WTC11 (cell line): ENCODE results near the gene ROBO4. TPM values are rescaled to one million over a fixed set of nuclear protein-coding genes. Genes with fewer than 3 reads are reported as not detected.

Experiments
- ATAC-seq: fragments of 200-7000 bp; cut with Tn5 transposase; 2 replicates; pipeline ENCODE4 v1.10.0; 2021; ENCODE audit warnings: mild to moderate bottlenecking, moderate library complexity
- CTCF ChIA-PET: fragments of 300-600 bp; sonication (Branson Sonifier 250); formaldehyde crosslinking; loops from one replicate; lab custom pipeline; 2021; ENCODE audit warnings: antibody characterized with exemption; lab: Charles Lee
- POLR2A ChIA-PET: fragments of 350-600 bp; sonication (Branson Sonifier 250); formaldehyde crosslinking; loops from one replicate; lab custom pipeline; 2021; ENCODE audit warnings: antibody characterized with exemption; lab: Charles Lee
- DNase-seq: peaks from one replicate; pipeline ENCODE4 v3.0.0; 2021; ENCODE audit warnings: low spot score
- H3K27ac Mint-ChIP-seq: 2 replicates; pipeline ENCODE4 v1.8.0; 2021; ENCODE audit warnings: mixed read lengths
- H3K27me3 Mint-ChIP-seq: 2 replicates; pipeline ENCODE4 v1.8.0; 2021; ENCODE audit warnings: low read depth, mild to moderate bottlenecking, moderate library complexity, mixed read lengths
- H3K36me3 Mint-ChIP-seq: 2 replicates; pipeline ENCODE4 v1.8.0; 2021; ENCODE audit warnings: mixed read lengths
- H3K4me1 Mint-ChIP-seq: 2 replicates; pipeline ENCODE4 v1.8.0; 2022; ENCODE audit warnings: mixed read lengths
- H3K4me3 Mint-ChIP-seq: 2 replicates; pipeline ENCODE4 v1.8.0; 2021; ENCODE audit warnings: mild to moderate bottlenecking, moderate library complexity, mixed read lengths
- H3K9me3 Mint-ChIP-seq: 2 replicates; pipeline ENCODE4 v1.8.0; 2021; ENCODE audit warnings: mixed read lengths
- CBFB ChIP-seq: sonication (generic); formaldehyde crosslinking; IDR thresholded peaks from 2 replicates; pipeline ENCODE4 v1.8.1; 2022; ENCODE audit warnings: mild to moderate bottlenecking, low read depth, missing genetic modification reagents
- EMX1 ChIP-seq: fragments of 250-450 bp; sonication (Bioruptor Pico); IDR thresholded peaks from 2 replicates; pipeline ENCODE4 v1.8.0; 2021; ENCODE audit warnings: mild to moderate bottlenecking
- ESRRA ChIP-seq: sonication (generic); formaldehyde crosslinking; IDR thresholded peaks from 2 replicates; pipeline ENCODE4 v1.8.1; 2022; ENCODE audit warnings: mild to moderate bottlenecking, missing genetic modification reagents, borderline replicate concordance
- HMGA2 ChIP-seq: fragments of 250-450 bp; sonication (Bioruptor Pico); IDR thresholded peaks from 2 replicates; pipeline ENCODE4 v1.4.0; 2021; ENCODE audit warnings: mild to moderate bottlenecking, moderate library complexity
- TEAD1 ChIP-seq: sonication (generic); formaldehyde crosslinking; IDR thresholded peaks from 2 replicates; pipeline ENCODE4 v1.8.0; 2022; ENCODE audit warnings: mild to moderate bottlenecking, missing genetic modification reagents
- ZNF121 ChIP-seq: sonication (generic); formaldehyde crosslinking; IDR thresholded peaks from 2 replicates; pipeline ENCODE4 v1.8.0; 2023; ENCODE audit warnings: missing genetic modification reagents
- ZNF138 ChIP-seq: sonication (generic); formaldehyde crosslinking; conservative IDR thresholded peaks from 2 replicates; pipeline ENCODE4 v1.8.1; 2022; ENCODE audit warnings: mild to moderate bottlenecking, moderate library complexity, missing genetic modification reagents
- ZNF263 ChIP-seq: sonication (generic); formaldehyde crosslinking; IDR thresholded peaks from 2 replicates; pipeline ENCODE4 v1.8.1; 2022; ENCODE audit warnings: low read depth, mild to moderate bottlenecking, moderate library complexity, missing genetic modification reagents
- ZNF423 ChIP-seq: fragments of 250-450 bp; sonication (Bioruptor Pico); IDR thresholded peaks from 2 replicates; pipeline ENCODE4 v2.1.2; 2022; ENCODE audit warnings: mild to moderate bottlenecking, moderate library complexity
- total RNA-seq: library from RNA; stranded (reverse); gene quantifications from 3 replicates; pipeline ENCODE4 v1.2.3, GENCODE V29; 2021
- TF ChIP-seq, protein P1 (sequence below): sonication (generic); formaldehyde crosslinking; IDR thresholded peaks from 2 replicates; pipeline ENCODE4 v1.8.0; 2022; ENCODE audit warnings: mild to moderate bottlenecking, missing genetic modification reagents
- TF ChIP-seq, protein P2 (sequence below): sonication (generic); formaldehyde crosslinking; conservative IDR thresholded peaks from 2 replicates; pipeline ENCODE4 v1.8.1; 2023; ENCODE audit warnings: mild to moderate bottlenecking, low read depth, missing genetic modification reagents, moderate library complexity
- TF ChIP-seq, protein P3 (sequence below): sonication (generic); formaldehyde crosslinking; IDR thresholded peaks from 2 replicates; pipeline ENCODE4 v1.8.0; 2023; ENCODE audit warnings: mild to moderate bottlenecking, missing genetic modification reagents
- TF ChIP-seq, protein P4 (sequence below): sonication (generic); formaldehyde crosslinking; IDR thresholded peaks from 2 replicates; pipeline ENCODE4 v1.8.1; 2022; ENCODE audit warnings: missing genetic modification reagents, borderline replicate concordance
- TF ChIP-seq, protein P5 (sequence below): sonication (generic); formaldehyde crosslinking; IDR thresholded peaks from 2 replicates; pipeline ENCODE4 v1.8.0; 2023; ENCODE audit warnings: missing genetic modification reagents
- TF ChIP-seq, protein P6 (sequence below): fragments of 250-450 bp; sonication (Bioruptor Pico); IDR thresholded peaks from 2 replicates; pipeline ENCODE4 v2.1.2; 2022; ENCODE audit warnings: mild to moderate bottlenecking, moderate library complexity
- TF ChIP-seq, protein P7 (sequence below): fragments of 250-450 bp; sonication (Bioruptor Pico); IDR thresholded peaks from 2 replicates; pipeline ENCODE4 v1.9.0; 2021; ENCODE audit warnings: mild to moderate bottlenecking

ROBO4 gene
- total RNA-seq, 1 experiment from 2014 or later: 0.13 TPM

DNA sequence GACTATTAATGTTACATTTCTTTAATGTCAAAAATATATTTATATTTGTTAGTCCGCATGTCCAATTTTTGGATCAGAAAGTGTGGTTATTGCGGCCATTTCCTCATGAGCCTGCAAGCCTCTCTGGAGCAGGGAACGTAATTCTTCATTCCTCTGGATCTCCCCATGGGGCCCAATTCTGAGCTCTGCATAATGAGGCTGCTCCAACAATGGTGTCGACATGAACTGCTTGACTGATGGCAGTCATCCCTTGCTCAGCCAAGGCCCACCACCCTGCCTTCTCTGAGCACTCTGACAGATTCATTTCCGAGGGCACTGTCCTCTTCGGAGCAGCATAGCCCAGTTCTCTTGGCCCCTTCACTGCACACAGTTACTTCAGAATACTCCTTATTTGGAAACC, 41.3 kb upstream of the ROBO4 start (continued):
- TF ChIP-seq, protein P1, sequence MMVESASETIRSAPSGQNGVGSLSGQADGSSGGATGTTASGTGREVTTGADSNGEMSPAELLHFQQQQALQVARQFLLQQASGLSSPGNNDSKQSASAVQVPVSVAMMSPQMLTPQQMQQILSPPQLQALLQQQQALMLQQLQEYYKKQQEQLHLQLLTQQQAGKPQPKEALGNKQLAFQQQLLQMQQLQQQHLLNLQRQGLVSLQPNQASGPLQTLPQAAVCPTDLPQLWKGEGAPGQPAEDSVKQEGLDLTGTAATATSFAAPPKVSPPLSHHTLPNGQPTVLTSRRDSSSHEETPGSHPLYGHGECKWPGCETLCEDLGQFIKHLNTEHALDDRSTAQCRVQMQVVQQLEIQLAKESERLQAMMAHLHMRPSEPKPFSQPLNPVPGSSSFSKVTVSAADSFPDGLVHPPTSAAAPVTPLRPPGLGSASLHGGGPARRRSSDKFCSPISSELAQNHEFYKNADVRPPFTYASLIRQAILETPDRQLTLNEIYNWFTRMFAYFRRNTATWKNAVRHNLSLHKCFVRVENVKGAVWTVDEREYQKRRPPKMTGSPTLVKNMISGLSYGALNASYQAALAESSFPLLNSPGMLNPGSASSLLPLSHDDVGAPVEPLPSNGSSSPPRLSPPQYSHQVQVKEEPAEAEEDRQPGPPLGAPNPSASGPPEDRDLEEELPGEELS (CRISPR knock-in tag): no peak
- TF ChIP-seq, protein P2, sequence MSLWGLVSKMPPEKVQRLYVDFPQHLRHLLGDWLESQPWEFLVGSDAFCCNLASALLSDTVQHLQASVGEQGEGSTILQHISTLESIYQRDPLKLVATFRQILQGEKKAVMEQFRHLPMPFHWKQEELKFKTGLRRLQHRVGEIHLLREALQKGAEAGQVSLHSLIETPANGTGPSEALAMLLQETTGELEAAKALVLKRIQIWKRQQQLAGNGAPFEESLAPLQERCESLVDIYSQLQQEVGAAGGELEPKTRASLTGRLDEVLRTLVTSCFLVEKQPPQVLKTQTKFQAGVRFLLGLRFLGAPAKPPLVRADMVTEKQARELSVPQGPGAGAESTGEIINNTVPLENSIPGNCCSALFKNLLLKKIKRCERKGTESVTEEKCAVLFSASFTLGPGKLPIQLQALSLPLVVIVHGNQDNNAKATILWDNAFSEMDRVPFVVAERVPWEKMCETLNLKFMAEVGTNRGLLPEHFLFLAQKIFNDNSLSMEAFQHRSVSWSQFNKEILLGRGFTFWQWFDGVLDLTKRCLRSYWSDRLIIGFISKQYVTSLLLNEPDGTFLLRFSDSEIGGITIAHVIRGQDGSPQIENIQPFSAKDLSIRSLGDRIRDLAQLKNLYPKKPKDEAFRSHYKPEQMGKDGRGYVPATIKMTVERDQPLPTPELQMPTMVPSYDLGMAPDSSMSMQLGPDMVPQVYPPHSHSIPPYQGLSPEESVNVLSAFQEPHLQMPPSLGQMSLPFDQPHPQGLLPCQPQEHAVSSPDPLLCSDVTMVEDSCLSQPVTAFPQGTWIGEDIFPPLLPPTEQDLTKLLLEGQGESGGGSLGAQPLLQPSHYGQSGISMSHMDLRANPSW (CRISPR knock-in tag): no peak
- TF ChIP-seq, all 79 proteins: peak for 0

DNA sequence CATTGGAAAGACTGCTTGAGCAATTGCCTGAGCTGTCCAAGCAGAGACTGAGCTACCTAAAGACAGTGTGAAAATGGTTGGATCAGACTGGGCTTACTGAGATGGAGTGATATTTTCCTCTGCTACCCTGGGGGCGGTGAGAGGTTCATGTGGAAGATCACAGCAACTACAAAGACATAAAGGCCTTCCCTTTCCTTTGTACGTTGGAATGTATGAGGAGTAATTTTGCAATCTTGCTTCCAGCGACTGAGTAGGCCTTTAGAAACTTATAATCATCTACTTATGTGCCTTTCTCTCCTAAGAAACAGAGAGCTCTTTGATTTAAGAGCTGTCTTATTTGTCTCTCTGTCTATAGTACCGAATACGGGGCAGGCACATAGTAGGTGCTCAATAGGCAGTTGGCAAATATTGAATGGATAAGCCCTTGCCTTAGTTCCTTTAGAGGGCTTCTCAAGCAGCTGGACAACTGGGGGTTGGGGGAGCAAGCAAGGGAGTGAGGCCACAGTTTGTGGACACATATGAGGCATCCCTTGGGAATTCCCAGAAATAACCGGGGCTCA, 40.6 kb upstream of the ROBO4 start:
- ATAC-seq (no peak), DNase-seq (no peak)
- peaks cover 25% of the 10 kb centered on the region for H3K27me3 Mint-ChIP-seq
- POLR2A ChIA-PET: interaction anchor here (0.6 kb wide), 1 partner anchor 62 kb away, joined by 4 read pairs; no protein-coding TSS in a partner anchor
- CTCF ChIA-PET: interaction anchor here (1.2 to 1.3 kb wide), 2 partner anchors 40 to 56 kb away, joined by 6 read pairs; partner anchors contain the start of gene ROBO4
- H3K36me3 Mint-ChIP-seq: no peaks in the 10 kb centered on the region
- TF ChIP-seq, protein P3, sequence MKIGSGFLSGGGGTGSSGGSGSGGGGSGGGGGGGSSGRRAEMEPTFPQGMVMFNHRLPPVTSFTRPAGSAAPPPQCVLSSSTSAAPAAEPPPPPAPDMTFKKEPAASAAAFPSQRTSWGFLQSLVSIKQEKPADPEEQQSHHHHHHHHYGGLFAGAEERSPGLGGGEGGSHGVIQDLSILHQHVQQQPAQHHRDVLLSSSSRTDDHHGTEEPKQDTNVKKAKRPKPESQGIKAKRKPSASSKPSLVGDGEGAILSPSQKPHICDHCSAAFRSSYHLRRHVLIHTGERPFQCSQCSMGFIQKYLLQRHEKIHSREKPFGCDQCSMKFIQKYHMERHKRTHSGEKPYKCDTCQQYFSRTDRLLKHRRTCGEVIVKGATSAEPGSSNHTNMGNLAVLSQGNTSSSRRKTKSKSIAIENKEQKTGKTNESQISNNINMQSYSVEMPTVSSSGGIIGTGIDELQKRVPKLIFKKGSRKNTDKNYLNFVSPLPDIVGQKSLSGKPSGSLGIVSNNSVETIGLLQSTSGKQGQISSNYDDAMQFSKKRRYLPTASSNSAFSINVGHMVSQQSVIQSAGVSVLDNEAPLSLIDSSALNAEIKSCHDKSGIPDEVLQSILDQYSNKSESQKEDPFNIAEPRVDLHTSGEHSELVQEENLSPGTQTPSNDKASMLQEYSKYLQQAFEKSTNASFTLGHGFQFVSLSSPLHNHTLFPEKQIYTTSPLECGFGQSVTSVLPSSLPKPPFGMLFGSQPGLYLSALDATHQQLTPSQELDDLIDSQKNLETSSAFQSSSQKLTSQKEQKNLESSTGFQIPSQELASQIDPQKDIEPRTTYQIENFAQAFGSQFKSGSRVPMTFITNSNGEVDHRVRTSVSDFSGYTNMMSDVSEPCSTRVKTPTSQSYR (CRISPR knock-in tag): no peak
- TF ChIP-seq ZNF138: no peak
- no peak for TF ChIP-seq HMGA2 (CRISPR knock-in tag)
- no peak for TF ChIP-seq TEAD1 (CRISPR knock-in tag)
- no peak for TF ChIP-seq ZNF423 (CRISPR knock-in tag)
- TF ChIP-seq, protein P4, sequence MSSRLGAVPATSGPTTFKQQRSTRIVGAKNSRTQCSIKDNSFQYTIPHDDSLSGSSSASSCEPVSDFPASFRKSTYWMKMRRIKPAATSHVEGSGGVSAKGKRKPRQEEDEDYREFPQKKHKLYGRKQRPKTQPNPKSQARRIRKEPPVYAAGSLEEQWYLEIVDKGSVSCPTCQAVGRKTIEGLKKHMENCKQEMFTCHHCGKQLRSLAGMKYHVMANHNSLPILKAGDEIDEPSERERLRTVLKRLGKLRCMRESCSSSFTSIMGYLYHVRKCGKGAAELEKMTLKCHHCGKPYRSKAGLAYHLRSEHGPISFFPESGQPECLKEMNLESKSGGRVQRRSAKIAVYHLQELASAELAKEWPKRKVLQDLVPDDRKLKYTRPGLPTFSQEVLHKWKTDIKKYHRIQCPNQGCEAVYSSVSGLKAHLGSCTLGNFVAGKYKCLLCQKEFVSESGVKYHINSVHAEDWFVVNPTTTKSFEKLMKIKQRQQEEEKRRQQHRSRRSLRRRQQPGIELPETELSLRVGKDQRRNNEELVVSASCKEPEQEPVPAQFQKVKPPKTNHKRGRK (CRISPR knock-in tag): no peak
- TF ChIP-seq, protein P5, sequence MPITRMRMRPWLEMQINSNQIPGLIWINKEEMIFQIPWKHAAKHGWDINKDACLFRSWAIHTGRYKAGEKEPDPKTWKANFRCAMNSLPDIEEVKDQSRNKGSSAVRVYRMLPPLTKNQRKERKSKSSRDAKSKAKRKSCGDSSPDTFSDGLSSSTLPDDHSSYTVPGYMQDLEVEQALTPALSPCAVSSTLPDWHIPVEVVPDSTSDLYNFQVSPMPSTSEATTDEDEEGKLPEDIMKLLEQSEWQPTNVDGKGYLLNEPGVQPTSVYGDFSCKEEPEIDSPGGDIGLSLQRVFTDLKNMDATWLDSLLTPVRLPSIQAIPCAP (CRISPR knock-in tag): no peak
- TF ChIP-seq CBFB (CRISPR knock-in tag): no peak
- no peak for TF ChIP-seq ZNF263 (CRISPR knock-in tag)
- TF ChIP-seq, protein P6, sequence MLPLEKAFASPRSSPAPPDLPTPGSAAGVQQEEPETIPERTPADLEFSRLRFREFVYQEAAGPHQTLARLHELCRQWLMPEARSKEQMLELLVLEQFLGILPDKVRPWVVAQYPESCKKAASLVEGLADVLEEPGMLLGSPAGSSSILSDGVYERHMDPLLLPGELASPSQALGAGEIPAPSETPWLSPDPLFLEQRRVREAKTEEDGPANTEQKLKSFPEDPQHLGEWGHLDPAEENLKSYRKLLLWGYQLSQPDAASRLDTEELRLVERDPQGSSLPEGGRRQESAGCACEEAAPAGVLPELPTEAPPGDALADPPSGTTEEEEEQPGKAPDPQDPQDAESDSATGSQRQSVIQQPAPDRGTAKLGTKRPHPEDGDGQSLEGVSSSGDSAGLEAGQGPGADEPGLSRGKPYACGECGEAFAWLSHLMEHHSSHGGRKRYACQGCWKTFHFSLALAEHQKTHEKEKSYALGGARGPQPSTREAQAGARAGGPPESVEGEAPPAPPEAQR: no peak
- TF ChIP-seq ESRRA (CRISPR knock-in tag): no peak
- TF ChIP-seq, protein P7, sequence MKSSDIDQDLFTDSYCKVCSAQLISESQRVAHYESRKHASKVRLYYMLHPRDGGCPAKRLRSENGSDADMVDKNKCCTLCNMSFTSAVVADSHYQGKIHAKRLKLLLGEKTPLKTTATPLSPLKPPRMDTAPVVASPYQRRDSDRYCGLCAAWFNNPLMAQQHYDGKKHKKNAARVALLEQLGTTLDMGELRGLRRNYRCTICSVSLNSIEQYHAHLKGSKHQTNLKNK: no peak
- no peak for TF ChIP-seq ZNF121 (CRISPR knock-in tag)
- no peak for TF ChIP-seq EMX1
- H3K27ac Mint-ChIP-seq: no peak overlapping the region
- H3K4me1 Mint-ChIP-seq: 0 out of 2 replicates have a peak, but pooled peaks cover 2% of the 10 kb centered on the region
- H3K9me3 Mint-ChIP-seq: no peaks in the 10 kb centered on the region
- no peak overlapping the region for H3K4me3 Mint-ChIP-seq
